ENCODE results near the gene ADAMTS7. TPM values are rescaled to one million over a fixed set of nuclear protein-coding genes. Genes with fewer than 3 reads are reported as not detected.
"Not testable (repeated sequence)": the region's sequence is repeated elsewhere in the genome, so short reads cannot be mapped to it uniquely, and the experiment has no call there.

ADAMTS7 gene
- total RNA-seq, 1 experiment from 2014 or later, result 4.2 TPM

- Histone ChIP-seq H3K36me3 (ENCODE audit: low read depth, low read length) (no peaks in the 10 kb centered on the region), H4K20me1 (ENCODE audit: low read length) (no peaks in the 10 kb centered on the region), H3K4me3 (ENCODE audit: low read length) (no peak overlapping the region), H2AFZ (ENCODE audit: low read length) (no peak overlapping the region), H3K4me1 (ENCODE audit: insufficient read depth, low read length) (no peaks in the 10 kb centered on the region), H3F3A (ENCODE audit: low read length, unreplicated experiment) (no peaks in the 10 kb centered on the region), H3K27ac (ENCODE audit: low read length) (no peak overlapping the region), H3K79me2 (ENCODE audit: low read length) (no peaks in the 10 kb centered on the region), H3K9me3 (ENCODE audit: low read length) (no peaks in the 10 kb centered on the region), H3K4me2 (ENCODE audit: low read length) (no peak overlapping the region), H3K27me3 (ENCODE audit: low read length) (no peaks in the 10 kb centered on the region), H3K9ac (ENCODE audit: low read length) (no peak overlapping the region), H3K9me2 (replicated peaks; ENCODE audit: low read length) (no peaks in the 10 kb centered on the region)
- intact Hi-C loops (cut with micrococcal nuclease), result no loop called here
- no TSS peak for BruUV-seq (replicated peaks)
- DNase-seq, result no peak
- TF ChIP-seq EZH2phosphoT487 (IDR thresholded peaks at IDR 0.05; ENCODE audit: borderline replicate concordance, low read length) (no peak), EZH2 (IDR thresholded peaks at IDR 0.05; ENCODE audit: low read length, unreplicated experiment) (no peak)
- TF ChIP-seq, protein P1, sequence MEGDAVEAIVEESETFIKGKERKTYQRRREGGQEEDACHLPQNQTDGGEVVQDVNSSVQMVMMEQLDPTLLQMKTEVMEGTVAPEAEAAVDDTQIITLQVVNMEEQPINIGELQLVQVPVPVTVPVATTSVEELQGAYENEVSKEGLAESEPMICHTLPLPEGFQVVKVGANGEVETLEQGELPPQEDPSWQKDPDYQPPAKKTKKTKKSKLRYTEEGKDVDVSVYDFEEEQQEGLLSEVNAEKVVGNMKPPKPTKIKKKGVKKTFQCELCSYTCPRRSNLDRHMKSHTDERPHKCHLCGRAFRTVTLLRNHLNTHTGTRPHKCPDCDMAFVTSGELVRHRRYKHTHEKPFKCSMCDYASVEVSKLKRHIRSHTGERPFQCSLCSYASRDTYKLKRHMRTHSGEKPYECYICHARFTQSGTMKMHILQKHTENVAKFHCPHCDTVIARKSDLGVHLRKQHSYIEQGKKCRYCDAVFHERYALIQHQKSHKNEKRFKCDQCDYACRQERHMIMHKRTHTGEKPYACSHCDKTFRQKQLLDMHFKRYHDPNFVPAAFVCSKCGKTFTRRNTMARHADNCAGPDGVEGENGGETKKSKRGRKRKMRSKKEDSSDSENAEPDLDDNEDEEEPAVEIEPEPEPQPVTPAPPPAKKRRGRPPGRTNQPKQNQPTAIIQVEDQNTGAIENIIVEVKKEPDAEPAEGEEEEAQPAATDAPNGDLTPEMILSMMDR (conservative IDR thresholded peaks at IDR 0.05; ENCODE audit: low read depth, low read length), result no peak
- no peak for ATAC-seq
- POLR2A ChIA-PET (ENCODE audit: unreplicated experiment), result no interaction called here
- CTCF ChIA-PET, result no interaction called here
Observed at GRCh38 chr15:78763796-78764241, 47.4 kb downstream of the ADAMTS7 start.

- no TSS peak for BruUV-seq (replicated peaks)
- Histone ChIP-seq H3K4me1 (ENCODE audit: insufficient read depth, low read length) (no peaks in the 10 kb centered on the region), H3K27ac (ENCODE audit: low read length) (no peak overlapping the region), H3F3A (ENCODE audit: low read length, unreplicated experiment) (no peaks in the 10 kb centered on the region), H3K9me2 (replicated peaks; ENCODE audit: low read length) (no peaks in the 10 kb centered on the region), H3K79me2 (ENCODE audit: low read length) (no peaks in the 10 kb centered on the region), H4K20me1 (ENCODE audit: low read length) (no peaks in the 10 kb centered on the region), H3K9me3 (ENCODE audit: low read length) (no peaks in the 10 kb centered on the region), H3K9ac (ENCODE audit: low read length) (no peak overlapping the region), H3K4me2 (ENCODE audit: low read length) (no peak overlapping the region), H3K27me3 (ENCODE audit: low read length) (no peaks in the 10 kb centered on the region), H3K4me3 (ENCODE audit: low read length) (no peak overlapping the region), H3K36me3 (ENCODE audit: low read depth, low read length) (no peaks in the 10 kb centered on the region), H2AFZ (ENCODE audit: low read length) (no peak overlapping the region)
- no peak for DNase-seq
- ChIA-PET POLR2A (ENCODE audit: unreplicated experiment) (no interaction called here), CTCF (no interaction called here)
- intact Hi-C loops (cut with micrococcal nuclease), result no loop called here
- ATAC-seq, result no peak
- TF ChIP-seq, protein P1 (conservative IDR thresholded peaks at IDR 0.05; ENCODE audit: low read depth, low read length), result no peak
- TF ChIP-seq EZH2 (IDR thresholded peaks at IDR 0.05; ENCODE audit: low read length, unreplicated experiment) (no peak), EZH2phosphoT487 (IDR thresholded peaks at IDR 0.05; ENCODE audit: borderline replicate concordance, low read length) (no peak)
Observed at GRCh38 chr15:78762985-78763795, 48.1 kb downstream of the ADAMTS7 start.

GRCh38 chr15:78762386-78762961 lies 48.8 kb downstream of the ADAMTS7 start:
- H3K9me2 ChIP-seq (replicated peaks; ENCODE audit: low read length); H3K4me3 ChIP-seq (ENCODE audit: low read length); BruUV-seq (replicated peaks); ATAC-seq; H3K4me2 ChIP-seq (ENCODE audit: low read length); H3K9me3 ChIP-seq (ENCODE audit: low read length); H3K27ac ChIP-seq (ENCODE audit: low read length); H3K9ac ChIP-seq (ENCODE audit: low read length); CTCF ChIA-PET; H4K20me1 ChIP-seq (ENCODE audit: low read length); intact Hi-C loops (cut with micrococcal nuclease); H3K79me2 ChIP-seq (ENCODE audit: low read length); H3K36me3 ChIP-seq (ENCODE audit: low read depth, low read length); DNase-seq; H3K4me1 ChIP-seq (ENCODE audit: insufficient read depth, low read length); H2AFZ ChIP-seq (ENCODE audit: low read length); POLR2A ChIA-PET (ENCODE audit: unreplicated experiment); H3F3A ChIP-seq (ENCODE audit: low read length, unreplicated experiment); H3K27me3 ChIP-seq (ENCODE audit: low read length): not testable (repeated sequence)

Data from PC-3 (cell line).